Caco-2 (cell line): ENCODE measurements around the gene ZNF543. TPM values are rescaled to one million over a fixed set of nuclear protein-coding genes. Genes with fewer than 3 reads are reported as not detected.

ENCODE experiments used
- BruUV-seq: library from RNA; stranded (reverse); fragments of 400-500 nt; replicated peaks from 2 replicates; lab custom pipeline; 2021; lab: Mats Ljungman, UMichigan
- CTCF ChIA-PET: fragments of 300-600 bp; sonication (Branson Sonifier 250); formaldehyde crosslinking; loops from one replicate; lab custom pipeline; 2022; ENCODE audit warnings: antibody characterized with exemption; lab: Charles Lee
- POLR2A ChIA-PET: fragments of 300-600 bp; sonication (Branson Sonifier 250); formaldehyde crosslinking; loops from one replicate; lab custom pipeline; 2022; ENCODE audit warnings: antibody characterized with exemption; lab: Charles Lee
- DNase-seq, 2 experiments: peaks; one replicate each; pipeline versions ENCODE4 v3.0.0 to v3.0.0-alpha.2; 2020 to 2022
- H3K27me3 ChIP-seq: replicated peaks from 2 replicates; pipeline ENCODE4 v1.6.0; 2011; ENCODE audit warnings: low read length; ENCODE audit not compliant: control insufficient read depth, insufficient read depth
- H3K36me3 ChIP-seq: 2 replicates; pipeline ENCODE4 v1.5.1; 2011; ENCODE audit warnings: low read length; ENCODE audit not compliant: control insufficient read depth, insufficient read depth
- H3K4me1 ChIP-seq: fragments of 250-450 bp; sonication (Bioruptor Pico); 2 replicates; pipeline ENCODE4 v1.5.1; 2020; ENCODE audit warnings: mild to moderate bottlenecking
- H3K4me3 ChIP-seq: 2 replicates; pipeline ENCODE4 v1.5.1; 2011; ENCODE audit warnings: low read depth, mild to moderate bottlenecking, control low read depth, low read length
- H3K9me3 ChIP-seq: fragments of 250-450 bp; sonication (Bioruptor Pico); 2 replicates; pipeline ENCODE4 v1.5.1; 2020; ENCODE audit warnings: mild to moderate bottlenecking, moderate library complexity
- H3K27ac Mint-ChIP-seq: one replicate; pipeline ENCODE4 v1.8.0; 2022; ENCODE audit warnings: mixed read lengths; ENCODE audit not compliant: unreplicated experiment
- H3K27me3 Mint-ChIP-seq: one replicate; pipeline ENCODE4 v1.8.0; 2022; ENCODE audit warnings: mixed read lengths; ENCODE audit not compliant: insufficient read depth, unreplicated experiment
- H3K36me3 Mint-ChIP-seq: one replicate; pipeline ENCODE4 v1.8.0; 2022; ENCODE audit warnings: mild to moderate bottlenecking, mixed read lengths; ENCODE audit not compliant: insufficient read depth, unreplicated experiment
- H3K4me1 Mint-ChIP-seq: one replicate; pipeline ENCODE4 v1.8.0; 2022; ENCODE audit warnings: low read depth, mixed read lengths; ENCODE audit not compliant: unreplicated experiment
- H3K4me3 Mint-ChIP-seq: one replicate; pipeline ENCODE4 v1.8.0; 2022; ENCODE audit warnings: mild to moderate bottlenecking, moderate library complexity, mixed read lengths; ENCODE audit not compliant: unreplicated experiment
- H3K9me3 Mint-ChIP-seq: one replicate; pipeline ENCODE4 v1.8.0; 2022; ENCODE audit warnings: mixed read lengths; ENCODE audit not compliant: unreplicated experiment
- CTCF ChIP-seq, 2 experiments: fragments of 200-600 bp in 1 of 2; IDR thresholded peaks; 1 replicate in 1 of 2; 2 replicates in 1 of 2; pipeline versions ENCODE4 v1.5.1 to v1.8.0; 2011 to 2022; ENCODE audit warnings: antibody characterized with exemption in 1 of 2, control low read depth in 1 of 2, inconsistent platforms in 1 of 2, low read depth in 1 of 2, low read length in 1 of 2, mild to moderate bottlenecking in 1 of 2, moderate library complexity in 1 of 2; ENCODE audit not compliant: insufficient read depth in 1 of 2, severe bottlenecking in 1 of 2, unreplicated experiment in 1 of 2
- intact Hi-C: fragments of 100-400 bp; cut with micrococcal nuclease; formaldehyde crosslinking; loops from one replicate; pipeline ENCODE4 v1.10.0; 2022; ENCODE audit not compliant: unreplicated experiment
- total RNA-seq: library from RNA; stranded (reverse); gene quantifications from 2 replicates; pipeline ENCODE4 v1.2.3, GENCODE V29; 2022

Gene ZNF543
- total RNA-seq, 1 experiment from 2014 or later, result 3.5 TPM

GRCh38 chr19:57314146-57314545 lies 6.1 kb upstream of the ZNF543 start:
- Histone ChIP-seq H3K4me1 (no peaks in the 10 kb centered on the region), H3K9me3 (no peaks in the 10 kb centered on the region), H3K27me3 (no peaks in the 10 kb centered on the region), H3K36me3 (no peaks in the 10 kb centered on the region), H3K4me3 (no peak overlapping the region)
- DNase-seq, result no peak
- POLR2A ChIA-PET, result no interaction called here
- CTCF ChIA-PET, result no interaction called here
- H3K4me1 Mint-ChIP-seq, result no peaks in the 10 kb centered on the region
- intact Hi-C loops, result no loop called here
- peaks cover 3% of the 10 kb centered on the region for H3K27me3 Mint-ChIP-seq
- H3K9me3 Mint-ChIP-seq, result peaks cover 10% of the 10 kb centered on the region
- no peak overlapping the region for H3K27ac Mint-ChIP-seq
- no peak for TF ChIP-seq CTCF (IDR thresholded peaks at IDR 0.05; ENCODE audit: insufficient read depth in 1 of 2, low read depth in 1 of 2, low read length in 1 of 2, severe bottlenecking in 1 of 2, unreplicated experiment in 1 of 2)
- BruUV-seq, result no TSS peak
- H3K4me3 Mint-ChIP-seq, result no peak overlapping the region
- H3K36me3 Mint-ChIP-seq, result peaks cover 8% of the 10 kb centered on the region

- no peak for TF ChIP-seq CTCF (IDR thresholded peaks at IDR 0.05; ENCODE audit: insufficient read depth in 1 of 2, low read depth in 1 of 2, low read length in 1 of 2, severe bottlenecking in 1 of 2, unreplicated experiment in 1 of 2)
- intact Hi-C loops, result no loop called here
- no peak for DNase-seq
- BruUV-seq, result no TSS peak
- H3K36me3 ChIP-seq, result no peaks in the 10 kb centered on the region
- CTCF ChIA-PET, result no interaction called here
- Mint-ChIP-seq H3K4me3 (no peak overlapping the region), H3K27ac (no peak overlapping the region), H3K9me3 (no peaks in the 10 kb centered on the region), H3K4me1 (no peaks in the 10 kb centered on the region), H3K27me3 (peaks cover 3% of the 10 kb centered on the region), H3K36me3 (peaks cover 4% of the 10 kb centered on the region)
- no peak overlapping the region for H3K4me3 ChIP-seq
- POLR2A ChIA-PET, result no interaction called here
- H3K4me1 ChIP-seq, result no peaks in the 10 kb centered on the region
- H3K27me3 ChIP-seq, result no peaks in the 10 kb centered on the region
- no peaks in the 10 kb centered on the region for H3K9me3 ChIP-seq
Observed at GRCh38 chr19:57317503-57317902, 2.8 kb upstream of the ZNF543 start.

- ChIA-PET CTCF (no interaction called here), POLR2A (no interaction called here)
- Histone ChIP-seq H3K4me3 (peak overlapping the region; percentile 47), H3K4me1 (no peaks in the 10 kb centered on the region), H3K27me3 (no peaks in the 10 kb centered on the region), H3K36me3 (no peaks in the 10 kb centered on the region), H3K9me3 (no peaks in the 10 kb centered on the region)
- BruUV-seq, result TSS peak; percentile 99
- Mint-ChIP-seq H3K27me3 (peaks cover 3% of the 10 kb centered on the region), H3K4me3 (peak overlapping the region; percentile 70), H3K36me3 (peaks cover 5% of the 10 kb centered on the region), H3K27ac (peak overlapping the region; percentile 55), H3K9me3 (no peaks in the 10 kb centered on the region), H3K4me1 (no peaks in the 10 kb centered on the region)
- no peak for TF ChIP-seq CTCF (IDR thresholded peaks at IDR 0.05; ENCODE audit: insufficient read depth in 1 of 2, low read depth in 1 of 2, low read length in 1 of 2, severe bottlenecking in 1 of 2, unreplicated experiment in 1 of 2)
- no peak for DNase-seq
- intact Hi-C loops, result no loop called here
Observed at GRCh38 chr19:57319869-57320179, 448 bp upstream of the ZNF543 start.
